GM12878 (cell line): Measurements from ENCODE around the gene BCR. TPM values are rescaled to one million over a fixed set of nuclear protein-coding genes. Genes with fewer than 3 reads are reported as not detected.

ENCODE experiments used
- ATAC-seq: fragments of 200-7000 bp; cut with Tn5 transposase; 3 replicates; pipeline ENCODE4 v1.9.1; 2020; ENCODE audit warnings: mild to moderate bottlenecking, moderate library complexity
- BruUV-seq: library from RNA; stranded (reverse); fragments of 400-500 nt; replicated peaks from 2 replicates; lab custom pipeline; 2021; lab: Mats Ljungman, UMichigan
- CTCF ChIA-PET: fragments of 300-600 bp; sonication (Branson Sonifier 250); formaldehyde crosslinking; extraction: SDS; loops from one replicate; lab custom pipeline; 2021; ENCODE audit warnings: inconsistent platforms; lab: Yijun Ruan, JAX
- POLR2A ChIA-PET: fragments of 350-600 bp; formaldehyde crosslinking; extraction: SDS; loops from one replicate; lab custom pipeline; 2021; ENCODE audit warnings: inconsistent platforms; lab: Charles Lee
- RAD21 ChIA-PET: fragments of 300-600 bp; sonication (Branson Sonifier 250); formaldehyde crosslinking; loops from one replicate; lab custom pipeline; 2023; ENCODE audit warnings: antibody characterized with exemption; ENCODE audit not compliant: unreplicated experiment; lab: Charles Lee
- SMC1A ChIA-PET: fragments of 300-600 bp; sonication (Branson Sonifier 250); formaldehyde crosslinking; loops from one replicate; lab custom pipeline; 2023; ENCODE audit not compliant: unreplicated experiment, uncharacterized antibody; lab: Charles Lee
- DNase-seq: peaks from one replicate; pipeline ENCODE4 v3.0.0-alpha.2; 2011; ENCODE audit warnings: low read depth, low spot score
- FAIRE-seq: peaks from 3 replicates; lab custom pipeline; 2011; peaks lifted over from hg19 to GRCh38; lab: Jason Lieb, UNC
- H2AFZ ChIP-seq: 2 replicates; pipeline ENCODE4 v1.6.0; 2011; ENCODE audit warnings: low read depth, low read length, control low read depth; ENCODE audit not compliant: control insufficient read depth
- H3K27ac ChIP-seq: 2 replicates; pipeline ENCODE4 v1.5.1; 2011; ENCODE audit warnings: control low read depth; ENCODE audit not compliant: control insufficient read depth, insufficient read depth
- H3K27me3 ChIP-seq, 2 experiments: replicated peaks in 1 of 2; 2 replicates each; pipeline versions ENCODE4 v1.6.0 to v1.6.1; 2011; ENCODE audit warnings: low read length in 1 of 2; ENCODE audit not compliant: control insufficient read depth in 2 of 2, insufficient read depth in 2 of 2
- H3K36me3 ChIP-seq, 2 experiments: 2 replicates each; pipeline ENCODE4 v1.5.1; 2011; ENCODE audit warnings: low read length in 1 of 2; ENCODE audit not compliant: control insufficient read depth in 2 of 2, insufficient read depth in 2 of 2
- H3K4me1 ChIP-seq: 2 replicates; pipeline ENCODE4 v1.6.1; 2011; ENCODE audit warnings: mild to moderate bottlenecking, low read length, moderate library complexity, mixed read lengths; ENCODE audit not compliant: control insufficient read depth, insufficient read depth
- H3K4me2 ChIP-seq: 2 replicates; pipeline ENCODE4 v1.6.0; 2011; ENCODE audit warnings: control low read depth; ENCODE audit not compliant: control insufficient read depth, insufficient read depth
- H3K4me3 ChIP-seq: fragments of 200-600 bp; sonication (generic); 2 replicates; pipeline ENCODE4 v1.5.1; 2016
- H3K79me2 ChIP-seq: 2 replicates; pipeline ENCODE4 v1.6.0; 2011; ENCODE audit warnings: low read length; ENCODE audit not compliant: control insufficient read depth, insufficient read depth
- H3K9ac ChIP-seq: 2 replicates; pipeline ENCODE4 v1.8.0; 2011; ENCODE audit warnings: low read length, control low read depth, mixed read lengths; ENCODE audit not compliant: control insufficient read depth, insufficient read depth
- H3K9me3 ChIP-seq: replicated peaks from 3 replicates; pipeline ENCODE4 v1.5.1; 2011; ENCODE audit warnings: mild to moderate bottlenecking, low read length; ENCODE audit not compliant: control insufficient read depth, insufficient read depth
- H4K20me1 ChIP-seq: 2 replicates; pipeline ENCODE4 v1.6.0; 2011; ENCODE audit not compliant: control insufficient read depth, insufficient read depth
- HDAC2 ChIP-seq: fragments of 200-600 bp; sonication (generic); IDR thresholded peaks from 2 replicates; pipeline ENCODE4 v1.6.1; 2017
- KAT2A ChIP-seq: conservative IDR thresholded peaks from 2 replicates; pipeline ENCODE4 v1.6.1; 2011; ENCODE audit warnings: low read depth, low read length; ENCODE audit not compliant: control insufficient read depth
- ZNF274 ChIP-seq: IDR thresholded peaks from one replicate; pipeline ENCODE4 v1.8.0; 2011; ENCODE audit not compliant: insufficient read length, insufficient read depth
- WGBS: methylation state at CpG from one replicate; pipeline ENCODE4 v1.1.6; 2016; ENCODE audit warnings: low lambda C conversion rate; ENCODE audit not compliant: insufficient replicate concordance, insufficient coverage; ENCODE audit errors: missing lambda C conversion rate; 5-methylcytosine and 5-hydroxymethylcytosine counted together
- in situ Hi-C: fragments of 300-500 bp; cut with MboI; formaldehyde crosslinking; loops from 9 replicates; pipeline ENCODE4 v1.14.3; 2018; ENCODE audit warnings: mixed read lengths
- intact Hi-C: fragments of 100-400 bp; cut with micrococcal nuclease; formaldehyde crosslinking; loops from one replicate; pipeline ENCODE4 v1.14.2; 2022; ENCODE audit not compliant: unreplicated experiment
- polyA plus RNA-seq, 11 experiments: library from polyadenylated mRNA; depleted of rRNA in 4 of 11; unstranded in 6 of 11; stranded (reverse) in 5 of 11; fragments of >200 nt; fragmentation: Nextera tagmentation in 4 of 11; fragmentation: Illumina TruSeq in 1 of 11; extraction: Ambion mirVana in 4 of 11; extraction: Trizol in 1 of 11; gene quantifications; 1 replicate in 1 of 11; 2 replicates in 10 of 11; pipeline versions ENCODE4 v1.2.1 to v1.2.3, GENCODE V29; 2011 to 2016; ENCODE audit warnings: inconsistent platforms in 2 of 11, missing spikeins in 2 of 11, low read depth in 1 of 11
- total RNA-seq, 4 experiments: library from RNA; depleted of rRNA in 3 of 4; stranded (reverse); fragments of >200 nt in 3 of 4; fragmentation: Illumina TruSeq in 1 of 4; extraction: Trizol in 1 of 4; gene quantifications; 2 replicates each; pipeline versions ENCODE4 v1.2.1 to v1.2.3, GENCODE V29; 2013 to 2021
- TF ChIP-seq, protein P1 (sequence below): IDR thresholded peaks from 2 replicates; pipeline ENCODE4 v1.6.1; 2011; ENCODE audit warnings: borderline replicate concordance, low read depth, mild to moderate bottlenecking, moderate library complexity, mixed read lengths, low read length; ENCODE audit not compliant: insufficient read depth; ENCODE audit errors: extremely low read length
- TF ChIP-seq, protein P2 (sequence below): fragments of 450-650 bp; formaldehyde crosslinking; IDR thresholded peaks from 2 replicates; pipeline ENCODE4 v1.5.0; 2022; ENCODE audit warnings: mild to moderate bottlenecking, missing genetic modification characterization
- TF ChIP-seq, protein P3 (sequence below): fragments of 450-650 bp; IDR thresholded peaks from 2 replicates; pipeline ENCODE4 v1.6.1; 2016; ENCODE audit warnings: mild to moderate bottlenecking, moderate library complexity, borderline replicate concordance

Gene BCR
- total and polyA plus RNA-seq, 10 of the 15 experiments (the other 5 are each of a cell fraction or from before 2014, with no cell fraction given) = 1.7 to 64.7 (median 18.4) TPM

DNA sequence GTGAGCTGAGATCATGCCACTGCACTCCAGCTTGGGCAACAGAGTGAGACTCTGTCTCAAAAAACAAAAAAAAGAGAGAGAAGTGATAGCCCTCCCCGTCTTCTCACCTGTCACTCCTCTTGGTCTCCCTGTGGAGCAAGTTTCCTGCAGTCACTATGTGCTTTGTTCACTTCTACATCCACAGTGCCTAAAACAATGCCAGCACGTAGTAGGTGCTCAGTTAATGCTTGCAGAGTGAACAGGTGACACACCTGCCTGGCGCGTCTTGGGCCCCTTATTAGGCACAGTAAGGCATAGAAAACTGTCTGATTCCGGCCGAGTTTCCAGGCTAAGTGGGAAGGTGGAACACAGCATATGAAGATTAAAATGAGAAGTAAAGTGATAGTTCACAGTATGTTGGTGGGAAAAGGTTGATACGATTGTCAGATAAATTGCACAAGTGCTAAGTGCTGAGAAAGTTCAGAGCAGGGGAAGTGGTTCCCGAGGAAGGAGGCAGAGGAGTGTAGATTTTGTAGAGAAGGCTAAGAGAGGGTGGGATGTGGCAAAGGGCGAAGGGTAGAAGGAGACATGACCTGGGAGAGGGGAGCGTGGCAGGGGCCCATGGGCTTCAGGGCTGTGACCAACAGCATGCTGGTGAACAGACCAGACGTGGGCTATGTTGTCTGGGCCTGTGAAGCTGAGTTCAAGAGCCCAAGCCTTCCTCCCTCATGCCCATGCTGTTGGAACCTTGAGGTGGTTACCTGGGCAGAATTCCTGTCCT is 41.9 kb downstream of the BCR start (continued):
- TF ChIP-seq, protein P1, sequence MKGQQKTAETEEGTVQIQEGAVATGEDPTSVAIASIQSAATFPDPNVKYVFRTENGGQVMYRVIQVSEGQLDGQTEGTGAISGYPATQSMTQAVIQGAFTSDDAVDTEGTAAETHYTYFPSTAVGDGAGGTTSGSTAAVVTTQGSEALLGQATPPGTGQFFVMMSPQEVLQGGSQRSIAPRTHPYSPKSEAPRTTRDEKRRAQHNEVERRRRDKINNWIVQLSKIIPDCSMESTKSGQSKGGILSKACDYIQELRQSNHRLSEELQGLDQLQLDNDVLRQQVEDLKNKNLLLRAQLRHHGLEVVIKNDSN = no peak
- TF ChIP-seq KAT2A = no peak
- TF ChIP-seq HDAC2 = no peak
- TF ChIP-seq, protein P2, sequence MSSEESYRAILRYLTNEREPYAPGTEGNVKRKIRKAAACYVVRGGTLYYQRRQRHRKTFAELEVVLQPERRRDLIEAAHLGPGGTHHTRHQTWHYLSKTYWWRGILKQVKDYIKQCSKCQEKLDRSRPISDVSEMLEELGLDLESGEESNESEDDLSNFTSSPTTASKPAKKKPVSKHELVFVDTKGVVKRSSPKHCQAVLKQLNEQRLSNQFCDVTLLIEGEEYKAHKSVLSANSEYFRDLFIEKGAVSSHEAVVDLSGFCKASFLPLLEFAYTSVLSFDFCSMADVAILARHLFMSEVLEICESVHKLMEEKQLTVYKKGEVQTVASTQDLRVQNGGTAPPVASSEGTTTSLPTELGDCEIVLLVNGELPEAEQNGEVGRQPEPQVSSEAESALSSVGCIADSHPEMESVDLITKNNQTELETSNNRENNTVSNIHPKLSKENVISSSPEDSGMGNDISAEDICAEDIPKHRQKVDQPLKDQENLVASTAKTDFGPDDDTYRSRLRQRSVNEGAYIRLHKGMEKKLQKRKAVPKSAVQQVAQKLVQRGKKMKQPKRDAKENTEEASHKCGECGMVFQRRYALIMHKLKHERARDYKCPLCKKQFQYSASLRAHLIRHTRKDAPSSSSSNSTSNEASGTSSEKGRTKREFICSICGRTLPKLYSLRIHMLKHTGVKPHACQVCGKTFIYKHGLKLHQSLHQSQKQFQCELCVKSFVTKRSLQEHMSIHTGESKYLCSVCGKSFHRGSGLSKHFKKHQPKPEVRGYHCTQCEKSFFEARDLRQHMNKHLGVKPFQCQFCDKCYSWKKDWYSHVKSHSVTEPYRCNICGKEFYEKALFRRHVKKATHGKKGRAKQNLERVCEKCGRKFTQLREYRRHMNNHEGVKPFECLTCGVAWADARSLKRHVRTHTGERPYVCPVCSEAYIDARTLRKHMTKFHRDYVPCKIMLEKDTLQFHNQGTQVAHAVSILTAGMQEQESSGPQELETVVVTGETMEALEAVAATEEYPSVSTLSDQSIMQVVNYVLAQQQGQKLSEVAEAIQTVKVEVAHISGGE (CRISPR knock-in tag) = no peak
- TF ChIP-seq ZNF274 = no peak

DNA sequence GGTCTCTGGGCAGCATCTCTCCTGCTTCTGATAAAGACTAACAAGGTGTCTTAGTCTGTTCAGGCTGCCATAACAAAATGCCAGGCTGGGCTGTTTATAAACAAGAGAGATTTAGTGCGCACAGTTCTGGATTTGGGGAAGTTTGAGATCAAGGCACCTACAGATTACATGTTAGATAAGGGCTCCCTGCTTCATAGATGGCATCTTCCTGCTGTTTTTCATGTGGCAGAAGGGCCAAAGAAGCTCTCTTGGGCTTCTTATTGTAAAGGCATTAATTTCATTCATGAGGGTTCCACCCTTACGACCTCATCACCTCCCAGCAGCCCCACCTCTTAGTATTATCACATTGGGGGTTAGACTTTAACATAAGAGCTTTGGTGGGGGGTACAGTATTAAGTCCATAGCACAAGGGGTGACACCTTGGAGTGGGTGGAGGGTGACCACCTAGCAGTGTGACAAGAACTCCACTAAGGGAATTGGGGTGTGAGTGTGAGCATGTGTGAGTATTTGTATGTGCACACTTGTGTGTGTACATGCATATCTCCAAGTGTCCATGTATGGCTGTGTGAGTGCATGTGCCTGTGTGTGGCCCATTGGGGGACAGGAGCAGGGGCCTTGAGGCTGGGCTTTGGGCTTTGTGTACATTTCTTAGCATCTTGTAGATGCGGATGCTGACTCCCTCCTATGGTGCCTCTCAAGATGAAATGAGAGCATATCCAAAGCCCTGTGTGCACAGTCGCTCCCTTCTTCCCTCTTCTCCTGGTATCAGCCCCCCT is 42.7 kb downstream of the BCR start:
- DNase-seq = no peak
- ATAC-seq = no peak
- H4K20me1 ChIP-seq = no peaks in the 10 kb centered on the region; the same call in 1 of the 2 replicates
- in situ Hi-C loops (no loop called here), intact Hi-C loops (no loop called here)
- peaks cover 34% of the 10 kb centered on the region for H3K4me1 ChIP-seq
- no peak overlapping the region for H3K4me2 ChIP-seq
- no peak for FAIRE-seq
- peaks cover 0 to 5% of the 10 kb centered on the region in 2 experiments; a peak in 2 of 4 replicates for H3K36me3 ChIP-seq
- WGBS = 83% methylated on average over 4 of the region's 4 CpGs
- peaks cover 27% of the 10 kb centered on the region for H3K79me2 ChIP-seq
- no peak overlapping the region for H3K27ac ChIP-seq
- no peaks in the 10 kb centered on the region for H3K27me3 ChIP-seq
- no peak overlapping the region for H3K4me3 ChIP-seq
- no peak overlapping the region for H3K9ac ChIP-seq
- ChIA-PET RAD21 (no interaction called here), POLR2A (no interaction called here), CTCF (no interaction called here), SMC1A (no interaction called here)
- TF ChIP-seq, protein P3, sequence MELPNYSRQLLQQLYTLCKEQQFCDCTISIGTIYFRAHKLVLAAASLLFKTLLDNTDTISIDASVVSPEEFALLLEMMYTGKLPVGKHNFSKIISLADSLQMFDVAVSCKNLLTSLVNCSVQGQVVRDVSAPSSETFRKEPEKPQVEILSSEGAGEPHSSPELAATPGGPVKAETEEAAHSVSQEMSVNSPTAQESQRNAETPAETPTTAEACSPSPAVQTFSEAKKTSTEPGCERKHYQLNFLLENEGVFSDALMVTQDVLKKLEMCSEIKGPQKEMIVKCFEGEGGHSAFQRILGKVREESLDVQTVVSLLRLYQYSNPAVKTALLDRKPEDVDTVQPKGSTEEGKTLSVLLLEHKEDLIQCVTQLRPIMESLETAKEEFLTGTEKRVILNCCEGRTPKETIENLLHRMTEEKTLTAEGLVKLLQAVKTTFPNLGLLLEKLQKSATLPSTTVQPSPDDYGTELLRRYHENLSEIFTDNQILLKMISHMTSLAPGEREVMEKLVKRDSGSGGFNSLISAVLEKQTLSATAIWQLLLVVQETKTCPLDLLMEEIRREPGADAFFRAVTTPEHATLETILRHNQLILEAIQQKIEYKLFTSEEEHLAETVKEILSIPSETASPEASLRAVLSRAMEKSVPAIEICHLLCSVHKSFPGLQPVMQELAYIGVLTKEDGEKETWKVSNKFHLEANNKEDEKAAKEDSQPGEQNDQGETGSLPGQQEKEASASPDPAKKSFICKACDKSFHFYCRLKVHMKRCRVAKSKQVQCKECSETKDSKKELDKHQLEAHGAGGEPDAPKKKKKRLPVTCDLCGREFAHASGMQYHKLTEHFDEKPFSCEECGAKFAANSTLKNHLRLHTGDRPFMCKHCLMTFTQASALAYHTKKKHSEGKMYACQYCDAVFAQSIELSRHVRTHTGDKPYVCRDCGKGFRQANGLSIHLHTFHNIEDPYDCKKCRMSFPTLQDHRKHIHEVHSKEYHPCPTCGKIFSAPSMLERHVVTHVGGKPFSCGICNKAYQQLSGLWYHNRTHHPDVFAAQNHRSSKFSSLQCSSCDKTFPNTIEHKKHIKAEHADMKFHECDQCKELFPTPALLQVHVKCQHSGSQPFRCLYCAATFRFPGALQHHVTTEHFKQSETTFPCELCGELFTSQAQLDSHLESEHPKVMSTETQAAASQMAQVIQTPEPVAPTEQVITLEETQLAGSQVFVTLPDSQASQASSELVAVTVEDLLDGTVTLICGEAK = no peak
- peaks cover 6% of the 10 kb centered on the region for H3K9me3 ChIP-seq
- no TSS peak for BruUV-seq
- no peak overlapping the region for H2AFZ ChIP-seq
